ENCODE results near the gene MAD1L1.

MAD1L1 gene

GRCh38 chr7:1968397-1969111 lies 264.2 kb downstream of the MAD1L1 start:
- TF ChIP-seq GATA3 (IDR thresholded peaks at IDR 0.05; ENCODE audit: low read depth, low read length): no peak
- TF ChIP-seq GATA2 (IDR thresholded peaks at IDR 0.05; ENCODE audit: low read depth, low read length): no peak

- TF ChIP-seq GATA2 (IDR thresholded peaks at IDR 0.05; ENCODE audit: low read depth, low read length) (no peak), GATA3 (IDR thresholded peaks at IDR 0.05; ENCODE audit: low read depth, low read length) (no peak)
Measured at GRCh38 chr7:1967512-1968396, 265.0 kb downstream of the MAD1L1 start.

- TF ChIP-seq GATA2 (IDR thresholded peaks at IDR 0.05; ENCODE audit: low read depth, low read length) (no peak), GATA3 (IDR thresholded peaks at IDR 0.05; ENCODE audit: low read depth, low read length) (no peak)
Measured at GRCh38 chr7:1966631-1967200, 266.0 kb downstream of the MAD1L1 start.

- TF ChIP-seq GATA3 (IDR thresholded peaks at IDR 0.05; ENCODE audit: low read depth, low read length): no peak
- no peak for TF ChIP-seq GATA2 (IDR thresholded peaks at IDR 0.05; ENCODE audit: low read depth, low read length)
Measured at GRCh38 chr7:1965579-1966294, 267.0 kb downstream of the MAD1L1 start.

- no peak for TF ChIP-seq GATA2 (IDR thresholded peaks at IDR 0.05; ENCODE audit: low read depth, low read length)
- TF ChIP-seq GATA3 (IDR thresholded peaks at IDR 0.05; ENCODE audit: low read depth, low read length): no peak
Measured at GRCh38 chr7:1964913-1965578, 267.7 kb downstream of the MAD1L1 start.

GRCh38 chr7:1964211-1964912 lies 268.4 kb downstream of the MAD1L1 start:
- no peak for TF ChIP-seq GATA2 (IDR thresholded peaks at IDR 0.05; ENCODE audit: low read depth, low read length)
- no peak for TF ChIP-seq GATA3 (IDR thresholded peaks at IDR 0.05; ENCODE audit: low read depth, low read length)

- TF ChIP-seq GATA3 (IDR thresholded peaks at IDR 0.05; ENCODE audit: low read depth, low read length) (no peak), GATA2 (IDR thresholded peaks at IDR 0.05; ENCODE audit: low read depth, low read length) (no peak)
Measured at GRCh38 chr7:1963575-1963974, 269.2 kb downstream of the MAD1L1 start.

GRCh38 chr7:1961701-1962276 lies 271.0 kb downstream of the MAD1L1 start:
- no peak for TF ChIP-seq GATA3 (IDR thresholded peaks at IDR 0.05; ENCODE audit: low read depth, low read length)
- no peak for TF ChIP-seq GATA2 (IDR thresholded peaks at IDR 0.05; ENCODE audit: low read depth, low read length)

GRCh38 chr7:1959305-1959704 lies 273.4 kb downstream of the MAD1L1 start:
- TF ChIP-seq GATA2 (IDR thresholded peaks at IDR 0.05; ENCODE audit: low read depth, low read length) (no peak), GATA3 (IDR thresholded peaks at IDR 0.05; ENCODE audit: low read depth, low read length) (no peak)

- no peak for TF ChIP-seq GATA2 (IDR thresholded peaks at IDR 0.05; ENCODE audit: low read depth, low read length)
Measured at GRCh38 chr7:1957471-1958225, 275.1 kb downstream of the MAD1L1 start.

GRCh38 chr7:1956611-1957470 lies 275.9 kb downstream of the MAD1L1 start:
- TF ChIP-seq GATA2 (IDR thresholded peaks at IDR 0.05; ENCODE audit: low read depth, low read length) (peak; percentile 57), GATA3 (IDR thresholded peaks at IDR 0.05; ENCODE audit: low read depth, low read length) (no peak)
